GM19397 (cell line): ENCODE data around the gene GRB10.

Source experiments
- ATAC-seq: cut with Tn5 transposase; IDR thresholded peaks from one replicate; pipeline ENCODE4 v1.9.1; 2021; ENCODE audit warnings: mild to moderate bottlenecking, moderate library complexity; ENCODE audit not compliant: unreplicated experiment

Gene GRB10

GRCh38 chr7:50658696-50659095 is 124.0 kb downstream of the GRB10 start:
- ATAC-seq = no peak

GRCh38 chr7:50657912-50658311 is 124.8 kb downstream of the GRB10 start:
- no peak for ATAC-seq

DNA sequence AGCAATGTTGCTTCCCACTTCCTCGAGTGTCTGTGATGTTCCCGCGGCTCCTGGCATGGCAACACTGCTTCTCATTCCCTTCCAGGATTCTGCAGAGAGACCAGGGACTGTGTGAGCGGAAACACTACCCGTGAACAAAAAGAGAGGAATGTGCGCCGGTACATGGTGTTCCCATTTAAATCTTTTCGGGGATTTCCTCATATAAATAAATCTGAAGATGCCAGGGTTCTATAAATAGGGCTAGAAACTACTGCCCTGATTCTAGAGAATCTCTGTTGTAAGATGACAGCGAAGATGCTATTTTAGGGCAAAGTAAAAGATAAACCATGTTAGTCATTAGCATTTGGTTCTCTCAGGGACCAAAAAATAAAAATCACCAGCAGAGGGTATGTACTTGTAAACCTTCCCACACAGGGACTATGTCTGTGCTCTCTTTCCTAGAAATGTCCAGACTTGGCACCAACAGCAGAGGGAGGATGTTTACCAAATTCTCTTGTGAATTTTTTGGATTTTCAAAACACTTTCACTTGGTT is 125.3 kb downstream of the GRB10 start:
- ATAC-seq = no peak

GRCh38 chr7:50656141-50656895 is 126.4 kb downstream of the GRB10 start:
- ATAC-seq = no peak

DNA sequence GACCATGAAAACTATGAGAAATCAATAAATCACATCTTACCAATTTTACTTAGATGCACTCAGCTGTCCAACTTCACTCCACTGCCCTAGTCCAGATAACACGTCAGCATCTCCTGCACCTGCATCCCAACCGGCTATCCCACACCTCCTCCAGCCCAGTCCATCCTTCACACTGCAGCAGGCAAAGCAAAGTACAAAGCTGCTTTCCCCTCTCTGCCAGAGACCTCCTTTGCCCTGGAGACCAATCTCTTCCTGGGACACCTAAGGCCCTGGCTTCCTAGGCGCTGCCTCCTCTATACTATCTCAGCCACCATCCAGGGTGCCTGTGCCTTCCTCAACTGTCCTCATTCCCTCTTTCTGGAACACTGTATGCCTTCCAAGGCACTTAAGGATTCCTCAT is 127.2 kb downstream of the GRB10 start:
- no peak for ATAC-seq

GRCh38 chr7:50655020-50655419 is 127.7 kb downstream of the GRB10 start:
- ATAC-seq = no peak

DNA sequence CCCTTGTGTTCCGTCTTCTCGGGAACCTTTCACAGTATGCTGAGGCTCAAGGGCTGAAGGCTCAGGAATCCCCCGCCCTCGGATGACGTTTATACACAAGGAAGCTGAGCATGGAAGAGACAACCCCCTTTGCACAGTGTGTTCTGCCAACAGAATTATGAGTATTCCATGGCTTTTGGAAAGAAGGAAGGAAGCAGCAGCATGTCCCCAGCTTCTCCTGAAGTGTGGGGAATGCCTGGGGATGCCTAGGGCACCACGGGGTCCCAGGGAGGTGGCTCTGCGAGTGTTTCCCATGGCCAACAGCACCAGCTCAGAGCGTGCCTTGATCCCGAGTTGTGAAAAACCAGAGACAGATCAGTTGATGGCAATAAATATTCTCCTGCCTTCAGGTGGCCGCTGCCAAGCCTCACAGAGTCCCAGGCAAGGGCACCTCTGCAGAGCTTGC is 128.7 kb downstream of the GRB10 start:
- ATAC-seq = no peak

- no peak for ATAC-seq
Measured at GRCh38 chr7:50653126-50653864, 129.4 kb downstream of the GRB10 start.

DNA sequence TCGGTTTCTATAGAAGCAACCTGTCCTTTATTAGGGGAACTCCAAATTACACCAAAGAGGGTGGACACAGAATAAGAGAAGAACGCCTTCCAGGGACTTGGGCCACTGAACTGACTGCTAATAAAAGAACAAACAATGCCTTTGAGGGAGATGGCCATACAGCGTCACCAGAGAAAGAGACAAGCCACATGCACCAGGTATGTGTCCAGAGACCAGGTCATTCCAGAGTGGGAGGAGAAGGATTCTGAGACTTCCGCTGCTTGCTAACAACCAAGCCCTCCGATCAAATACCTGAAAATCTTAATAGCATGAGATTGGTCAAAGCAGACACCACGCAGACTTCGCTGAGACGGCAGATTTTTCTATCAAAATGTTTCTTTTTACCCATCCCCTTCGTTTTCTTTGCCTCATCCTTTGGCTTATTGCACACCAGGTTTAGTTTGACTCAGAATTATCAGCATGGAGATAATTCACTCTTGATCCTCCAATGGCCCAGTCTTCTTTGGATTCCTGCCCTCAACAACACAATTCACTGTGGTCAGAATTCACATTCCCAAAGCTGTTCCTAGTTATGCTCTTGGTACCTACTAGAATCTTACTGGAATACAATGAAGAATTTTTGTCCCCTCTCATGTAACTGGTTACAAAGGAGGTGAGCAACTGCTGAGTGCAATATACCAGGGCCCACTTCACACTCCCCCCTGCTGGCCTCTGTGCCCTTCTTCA is 130.1 kb downstream of the GRB10 start:
- no peak for ATAC-seq

DNA sequence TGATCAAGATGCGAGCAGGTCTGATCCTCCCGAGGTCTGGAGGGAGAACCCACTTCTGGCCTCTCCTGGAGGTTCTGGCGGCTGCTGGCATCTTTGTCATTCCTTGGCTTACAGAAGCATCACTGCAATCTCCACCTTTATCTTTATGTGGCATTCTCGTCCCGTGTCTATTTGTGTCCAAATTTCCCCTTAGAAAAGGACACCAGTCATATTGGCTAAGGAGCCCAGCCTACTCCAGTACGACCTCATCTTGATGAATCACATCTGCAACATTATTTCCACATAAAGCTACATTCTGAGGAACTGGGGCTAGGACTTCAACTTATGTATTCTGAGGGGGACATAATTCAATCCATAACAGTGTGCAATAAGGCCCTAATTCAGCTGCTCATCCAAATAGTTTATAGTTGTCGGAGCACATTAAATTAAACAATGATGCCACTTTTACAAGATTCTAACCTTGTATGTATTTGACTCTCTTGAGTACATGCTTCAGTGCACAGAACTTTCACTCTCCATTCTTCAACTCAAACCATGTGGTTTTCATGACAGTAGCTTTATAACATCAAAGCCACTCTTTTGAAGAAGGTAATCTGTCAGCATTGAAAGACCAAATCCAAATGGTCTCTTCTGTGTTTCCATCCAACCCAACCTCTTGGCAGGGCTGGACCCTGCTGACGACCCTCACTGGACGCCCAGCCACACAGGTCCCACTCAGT is 131.3 kb downstream of the GRB10 start:
- ATAC-seq = no peak

- ATAC-seq = no peak
Measured at GRCh38 chr7:50650057-50650664, 132.5 kb downstream of the GRB10 start.

DNA sequence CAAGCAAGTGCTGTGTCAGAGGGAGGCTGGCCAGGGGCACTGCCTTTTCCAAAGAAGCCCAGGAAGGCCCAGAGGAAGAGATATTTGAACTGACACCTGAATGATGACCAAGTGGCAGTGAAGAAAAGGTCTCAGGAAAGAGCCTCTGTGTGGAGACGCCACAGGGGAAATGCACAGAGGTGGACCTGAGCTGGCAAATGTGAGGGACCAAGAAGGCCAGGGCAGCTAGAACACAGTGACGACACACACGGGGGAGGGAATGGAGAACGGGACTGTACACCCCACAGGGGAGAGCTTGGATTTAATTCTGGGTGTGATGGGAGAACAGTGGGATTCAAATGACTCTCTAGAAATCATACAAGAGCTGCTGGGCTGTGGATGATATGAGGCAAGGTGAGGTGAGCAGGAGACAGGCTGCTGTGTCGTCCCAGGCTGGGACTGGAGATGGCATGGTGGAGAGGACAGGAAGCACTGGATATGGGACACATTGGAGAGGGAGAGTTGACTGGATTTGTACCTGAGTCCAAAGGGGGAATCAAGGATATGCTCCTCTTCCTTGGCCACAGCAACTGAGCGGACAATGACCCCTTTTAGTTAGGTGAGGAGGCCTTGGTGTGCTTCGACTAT is 133.3 kb downstream of the GRB10 start:
- ATAC-seq = no peak

DNA sequence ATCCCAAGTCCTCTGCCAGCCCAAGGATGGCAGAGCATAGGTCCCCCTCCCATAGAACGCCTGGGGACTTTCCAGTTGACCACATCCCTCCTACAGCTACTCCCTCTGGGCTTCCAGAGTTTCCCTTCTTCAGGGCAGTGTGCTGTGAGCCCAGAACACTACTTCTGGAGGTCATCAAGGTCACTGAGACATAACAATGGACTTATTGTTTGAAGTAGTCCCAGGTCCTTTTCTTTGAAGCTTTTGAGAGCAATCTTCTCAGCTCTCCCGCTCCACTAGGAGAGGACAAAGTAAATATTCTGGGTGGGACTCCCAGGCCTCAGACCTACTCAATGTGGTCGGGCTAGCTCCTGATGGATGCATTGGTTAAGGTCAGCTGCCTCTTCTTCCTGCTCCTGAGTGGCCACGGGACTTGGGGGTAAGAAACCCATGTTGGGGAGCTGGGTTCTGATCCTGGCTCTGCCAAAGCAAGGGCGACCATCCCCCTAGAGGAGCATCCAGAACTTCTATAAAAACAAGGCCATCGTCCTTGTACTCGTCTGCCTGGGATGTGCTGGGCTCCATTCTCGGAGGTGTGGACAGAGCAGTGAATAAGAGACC is 134.0 kb downstream of the GRB10 start:
- ATAC-seq = no peak

- ATAC-seq = no peak
Measured at GRCh38 chr7:50648076-50648475, 134.6 kb downstream of the GRB10 start.

DNA sequence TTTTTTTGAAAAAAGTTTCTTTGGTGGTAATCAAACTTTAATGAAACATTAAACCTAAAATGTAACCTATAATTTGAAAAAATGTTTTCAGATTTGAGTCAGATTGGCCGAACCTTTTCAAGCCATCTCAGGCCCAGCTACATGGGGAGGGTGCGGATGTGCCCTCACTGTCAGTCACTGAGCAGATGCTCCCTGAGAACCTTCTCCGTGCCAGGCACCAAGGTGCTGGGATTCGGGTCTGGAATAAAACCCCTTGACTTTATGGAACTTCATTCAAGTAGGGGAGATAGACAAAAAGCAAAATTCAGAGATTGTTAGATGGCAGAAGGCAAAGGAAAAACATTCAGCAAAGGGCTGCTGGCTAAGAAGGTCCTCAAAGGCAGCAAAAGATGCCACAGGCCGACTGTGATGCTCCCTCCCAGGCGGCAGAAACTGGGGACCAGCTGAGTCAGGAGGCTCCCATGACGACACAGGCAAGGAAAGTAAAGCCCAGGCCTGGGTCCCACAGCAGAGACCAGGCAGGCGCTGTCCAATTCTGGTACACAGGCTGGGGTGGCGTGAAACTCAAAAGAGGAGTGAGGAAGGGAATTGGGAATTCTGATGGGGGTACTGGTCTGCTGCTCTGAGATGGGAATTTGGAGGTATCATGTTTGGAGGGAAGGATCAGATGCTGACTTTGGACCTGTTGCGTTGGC is 135.3 kb downstream of the GRB10 start:
- no peak for ATAC-seq

DNA sequence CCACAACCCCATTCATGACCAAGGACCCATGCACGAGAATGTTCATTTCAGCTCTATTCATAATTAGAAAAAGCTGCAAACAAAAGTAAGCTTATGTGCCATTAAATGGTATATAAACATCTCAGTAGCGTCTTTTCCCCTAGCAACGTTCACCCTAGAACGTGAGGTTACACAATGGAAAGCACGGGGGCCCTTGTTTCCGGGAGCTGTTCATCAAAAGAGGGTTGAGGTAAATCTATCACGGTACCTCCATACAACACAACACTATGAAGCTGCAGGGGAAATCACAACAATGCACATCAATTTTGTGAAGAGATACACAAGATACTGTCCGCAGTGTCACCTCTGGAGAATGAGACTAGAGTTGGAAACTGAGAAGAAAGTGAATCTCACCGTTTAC is 136.6 kb downstream of the GRB10 start:
- no peak for ATAC-seq

GRCh38 chr7:50645186-50645585 is 137.5 kb downstream of the GRB10 start:
- ATAC-seq = no peak

DNA sequence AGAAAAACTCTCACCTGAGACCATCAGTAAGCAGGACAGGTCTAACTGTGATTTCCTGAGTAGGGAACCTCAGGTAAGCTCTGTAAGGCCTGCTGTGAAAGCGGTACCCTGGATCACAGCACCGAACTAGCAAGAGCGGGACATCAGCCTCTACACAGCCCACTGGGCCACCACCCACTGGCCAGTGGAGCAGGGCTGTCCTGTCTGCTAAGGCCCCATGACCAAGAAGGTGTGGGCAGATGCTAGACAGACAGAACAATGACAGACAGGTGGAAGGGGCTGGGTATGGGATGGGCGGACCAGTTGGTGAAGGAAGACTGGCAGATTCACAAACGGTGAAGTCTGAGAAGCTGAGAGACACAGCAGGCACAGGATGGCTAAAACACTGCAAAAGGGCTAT is 138.1 kb downstream of the GRB10 start:
- no peak for ATAC-seq

GRCh38 chr7:50644114-50644513 is 138.6 kb downstream of the GRB10 start:
- no peak for ATAC-seq
